Smooth muscle cell (in vitro differentiated cells): ENCODE data around the gene SPSB4. TPM values are rescaled to one million over a fixed set of nuclear protein-coding genes. Genes with fewer than 3 reads are reported as not detected.

Experiments
- DNase-seq: peaks from one replicate; lab custom pipeline; 2025; ENCODE audit not compliant: unreplicated experiment; lab: John Stamatoyannopoulos, UW
- H2AFZ ChIP-seq: fragments of 200-600 bp; sonication (generic); 2 replicates; pipeline ENCODE4 v1.6.0; 2016; ENCODE audit warnings: antibody characterized with exemption, low read depth, mild to moderate bottlenecking
- H3F3A ChIP-seq: fragments of 200-600 bp; sonication (generic); 2 replicates; pipeline ENCODE4 v1.6.0; 2017; ENCODE audit warnings: antibody characterized with exemption, low read depth
- H3K27ac ChIP-seq: fragments of 200-600 bp; sonication (generic); 2 replicates; pipeline ENCODE4 v1.5.1; 2016; ENCODE audit warnings: low read depth, mild to moderate bottlenecking
- H3K27me3 ChIP-seq: fragments of 200-600 bp; sonication (generic); 2 replicates; pipeline ENCODE4 v1.6.1; 2016; ENCODE audit warnings: low read depth, mild to moderate bottlenecking
- H3K36me3 ChIP-seq: fragments of 200-600 bp; sonication (generic); 2 replicates; pipeline ENCODE4 v1.5.1; 2016; ENCODE audit warnings: low read depth
- H3K4me1 ChIP-seq: fragments of 200-600 bp; sonication (generic); 2 replicates; pipeline ENCODE4 v1.5.1; 2016; ENCODE audit warnings: low read depth
- H3K4me2 ChIP-seq: fragments of 200-600 bp; sonication (generic); 2 replicates; pipeline ENCODE4 v1.6.0; 2016; ENCODE audit warnings: mild to moderate bottlenecking
- H3K4me3 ChIP-seq: fragments of 200-600 bp; sonication (generic); 2 replicates; pipeline ENCODE4 v1.5.1; 2016; ENCODE audit warnings: mild to moderate bottlenecking
- H3K79me2 ChIP-seq: fragments of 200-600 bp; sonication (generic); 2 replicates; pipeline ENCODE4 v1.6.0; 2016; ENCODE audit warnings: low read depth, mild to moderate bottlenecking
- H3K9ac ChIP-seq: fragments of 200-600 bp; sonication (generic); 2 replicates; pipeline ENCODE4 v1.6.0; 2016; ENCODE audit warnings: low read depth
- H3K9me3 ChIP-seq: fragments of 200-600 bp; sonication (generic); replicated peaks from 2 replicates; pipeline ENCODE4 v1.5.1; 2016; ENCODE audit warnings: low read depth
- H4K20me1 ChIP-seq: fragments of 200-600 bp; sonication (generic); 2 replicates; pipeline ENCODE4 v1.6.0; 2016; ENCODE audit warnings: low read depth
- CTCF ChIP-seq: fragments of 200-600 bp; sonication (generic); IDR thresholded peaks from 2 replicates; pipeline ENCODE4 v1.5.1; 2017; ENCODE audit warnings: borderline replicate concordance, mild to moderate bottlenecking, antibody characterized with exemption; ENCODE audit not compliant: insufficient read depth, poor library complexity, severe bottlenecking
- WGBS: methylation state at CpG from one replicate; pipeline ENCODE4 v1.1.7; 2016; ENCODE audit warnings: low lambda C conversion rate; 5-methylcytosine and 5-hydroxymethylcytosine counted together
- polyA plus RNA-seq: library from polyadenylated mRNA; unstranded; fragments of >200 nt; fragmentation: Nextera tagmentation; extraction: Ambion mirVana; gene quantifications from 2 replicates; pipeline ENCODE4 v1.2.1, GENCODE V29; 2016
- total RNA-seq: library from RNA; depleted of rRNA; stranded (reverse); fragments of >200 nt; gene quantifications from 2 replicates; pipeline ENCODE4 v1.2.3, GENCODE V29; 2014

Gene SPSB4
- total and polyA plus RNA-seq, 2 experiments from 2014 or later: 1.8 to 3.9 TPM

GRCh38 chr3:141093971-141094684, 43.0 kb downstream of the SPSB4 start:
- no peak overlapping the region for H3K27ac ChIP-seq
- H3K4me2 ChIP-seq: no peak overlapping the region
- no peak for TF ChIP-seq CTCF
- 76% methylated on average over 13 of the region's 13 CpGs for WGBS
- no peaks in the 10 kb centered on the region for H3F3A ChIP-seq
- H3K9ac ChIP-seq: no peak overlapping the region
- no peaks in the 10 kb centered on the region for H3K79me2 ChIP-seq
- no peak overlapping the region for H3K4me3 ChIP-seq
- H3K36me3 ChIP-seq: no peaks in the 10 kb centered on the region
- H4K20me1 ChIP-seq: no peaks in the 10 kb centered on the region
- H3K9me3 ChIP-seq: no peaks in the 10 kb centered on the region
- H3K4me1 ChIP-seq: peaks cover 19% of the 10 kb centered on the region
- no peak overlapping the region for H2AFZ ChIP-seq
- no peak for DNase-seq
- no peaks in the 10 kb centered on the region for H3K27me3 ChIP-seq

GRCh38 chr3:141094790-141095545, 43.8 kb downstream of the SPSB4 start:
- H3K4me1 ChIP-seq: peaks cover 19% of the 10 kb centered on the region
- no peaks in the 10 kb centered on the region for H3K79me2 ChIP-seq
- H3K9me3 ChIP-seq: no peaks in the 10 kb centered on the region
- H3K4me2 ChIP-seq: no peak overlapping the region
- H2AFZ ChIP-seq: no peak overlapping the region
- H3K4me3 ChIP-seq: no peak overlapping the region
- DNase-seq: no peak
- no peaks in the 10 kb centered on the region for H3K36me3 ChIP-seq
- 87% methylated on average over 23 of the region's 23 CpGs for WGBS
- H4K20me1 ChIP-seq: no peaks in the 10 kb centered on the region
- no peak overlapping the region for H3K27ac ChIP-seq
- no peak overlapping the region for H3K9ac ChIP-seq
- H3F3A ChIP-seq: no peaks in the 10 kb centered on the region
- no peaks in the 10 kb centered on the region for H3K27me3 ChIP-seq
- no peak for TF ChIP-seq CTCF

- DNase-seq: no peak
- Histone ChIP-seq H3K36me3 (no peaks in the 10 kb centered on the region), H3K79me2 (no peaks in the 10 kb centered on the region), H3F3A (no peaks in the 10 kb centered on the region), H3K27me3 (no peaks in the 10 kb centered on the region), H3K9ac (no peak overlapping the region), H4K20me1 (no peaks in the 10 kb centered on the region), H3K4me2 (no peak overlapping the region), H3K4me3 (no peak overlapping the region), H3K4me1 (peaks cover 19% of the 10 kb centered on the region), H2AFZ (no peak overlapping the region), H3K27ac (no peak overlapping the region), H3K9me3 (no peaks in the 10 kb centered on the region)
- WGBS: 96% methylated on average over 1 of the region's 1 CpG
- no peak for TF ChIP-seq CTCF
These were observed 44.4 kb downstream of the SPSB4 start for GRCh38 chr3:141095546-141095937.
